ENCODE data around the gene EHBP1.
"Not testable (repeated sequence)": the region's sequence is repeated elsewhere in the genome, so short reads cannot be mapped to it uniquely, and the experiment has no call there.

The EHBP1 gene

GRCh38 chr2:62745891-62746481, 40.5 kb downstream of the EHBP1 start:
- H3K4me3 ChIP-seq (ENCODE audit: low read depth, low read length), result no peak overlapping the region
- H2BK12ac ChIP-seq (ENCODE audit: low read length), result no peak overlapping the region
- no peak overlapping the region for H4K91ac ChIP-seq (ENCODE audit: low read depth, low read length)
- no peak overlapping the region for H3K4me2 ChIP-seq (ENCODE audit: low read length)
- H4K12ac ChIP-seq (ENCODE audit: low read depth, low read length), result no peak overlapping the region
- H3K27me3 ChIP-seq (ENCODE audit: insufficient read depth, low read length), result no peaks in the 10 kb centered on the region
- H3K79me2 ChIP-seq (ENCODE audit: control insufficient read depth, insufficient read depth, low read length, poor library complexity), result no peaks in the 10 kb centered on the region
- no peak overlapping the region for H3K23ac ChIP-seq (ENCODE audit: low read length)
- H3K14ac ChIP-seq (ENCODE audit: low read length), result no peak overlapping the region
- peak overlapping the region; percentile 21 for H3K4ac ChIP-seq (ENCODE audit: low read depth, low read length)
- no peak overlapping the region for H3K9ac ChIP-seq (ENCODE audit: low read length)
- H2AFZ ChIP-seq (ENCODE audit: insufficient read depth, low read length, poor library complexity), result no peak overlapping the region
- no peak overlapping the region for H2BK120ac ChIP-seq (ENCODE audit: insufficient read depth, low read length, poor library complexity)
- no peak for DNase-seq
- H3K18ac ChIP-seq (ENCODE audit: low read length), result no peak overlapping the region
- no peak overlapping the region for H3K27ac ChIP-seq (ENCODE audit: low read depth, low read length)
- no peaks in the 10 kb centered on the region for H3K36me3 ChIP-seq (ENCODE audit: control insufficient read depth in 1 of 2, insufficient read depth in 2 of 2, low read length in 2 of 2)
- H2BK5ac ChIP-seq (ENCODE audit: low read depth, low read length, poor library complexity), result no peak overlapping the region
- H4K8ac ChIP-seq (ENCODE audit: low read depth, low read length), result no peak overlapping the region
- H3K9me3 ChIP-seq (ENCODE audit: insufficient read depth, low read depth, low read length), result no peaks in the 10 kb centered on the region
- H3K79me1 ChIP-seq (ENCODE audit: low read length), result peaks cover 1% of the 10 kb centered on the region
- WGBS (ENCODE audit: extremely low coverage, insufficient coverage, insufficient read length), result no CpG with 5 or more reads among the region's 5 CpGs
- no peak overlapping the region for H2AK5ac ChIP-seq (ENCODE audit: low read length)
- H3K4me1 ChIP-seq (ENCODE audit: control insufficient read depth in 1 of 2, insufficient read depth in 2 of 2, low read length in 2 of 2), result no peaks in the 10 kb centered on the region

- no peak overlapping the region for H2BK12ac ChIP-seq (ENCODE audit: low read length)
- H3K14ac ChIP-seq (ENCODE audit: low read length), result no peak overlapping the region
- H2BK120ac ChIP-seq (ENCODE audit: insufficient read depth, low read length, poor library complexity), result no peak overlapping the region
- no peak overlapping the region for H2AK5ac ChIP-seq (ENCODE audit: low read length)
- no peak overlapping the region for H3K9ac ChIP-seq (ENCODE audit: low read length)
- no peaks in the 10 kb centered on the region for H3K4me1 ChIP-seq (ENCODE audit: control insufficient read depth in 1 of 2, insufficient read depth in 2 of 2, low read length in 2 of 2)
- no peak overlapping the region for H3K23ac ChIP-seq (ENCODE audit: low read length)
- no peaks in the 10 kb centered on the region for H3K79me2 ChIP-seq (ENCODE audit: control insufficient read depth, insufficient read depth, low read length, poor library complexity)
- H4K91ac ChIP-seq (ENCODE audit: low read depth, low read length), result no peak overlapping the region
- no peak overlapping the region for H2AFZ ChIP-seq (ENCODE audit: insufficient read depth, low read length, poor library complexity)
- H3K18ac ChIP-seq (ENCODE audit: low read length), result no peak overlapping the region
- no peaks in the 10 kb centered on the region for H3K36me3 ChIP-seq (ENCODE audit: control insufficient read depth in 1 of 2, insufficient read depth in 2 of 2, low read length in 2 of 2)
- H3K4ac ChIP-seq (ENCODE audit: low read depth, low read length), result no peak overlapping the region
- H3K27ac ChIP-seq (ENCODE audit: low read depth, low read length), result no peak overlapping the region
- no peak overlapping the region for H2BK5ac ChIP-seq (ENCODE audit: low read depth, low read length, poor library complexity)
- peaks cover 1% of the 10 kb centered on the region for H3K79me1 ChIP-seq (ENCODE audit: low read length)
- H3K27me3 ChIP-seq (ENCODE audit: insufficient read depth, low read length), result no peaks in the 10 kb centered on the region
- H4K12ac ChIP-seq (ENCODE audit: low read depth, low read length), result no peak overlapping the region
- no peak overlapping the region for H3K4me2 ChIP-seq (ENCODE audit: low read length)
- no CpG with 5 or more reads among the region's 2 CpGs for WGBS (ENCODE audit: extremely low coverage, insufficient coverage, insufficient read length)
- DNase-seq, result no peak
- no peak overlapping the region for H3K4me3 ChIP-seq (ENCODE audit: low read depth, low read length)
- H3K9me3 ChIP-seq (ENCODE audit: insufficient read depth, low read depth, low read length), result no peaks in the 10 kb centered on the region
- H4K8ac ChIP-seq (ENCODE audit: low read depth, low read length), result no peak overlapping the region
Measured at GRCh38 chr2:62747169-62747568, 41.7 kb downstream of the EHBP1 start.

GRCh38 chr2:62747876-62748275, 42.4 kb downstream of the EHBP1 start:
- no peak overlapping the region for H3K14ac ChIP-seq (ENCODE audit: low read length)
- no peaks in the 10 kb centered on the region for H3K36me3 ChIP-seq (ENCODE audit: control insufficient read depth in 1 of 2, insufficient read depth in 2 of 2, low read length in 2 of 2)
- no peak overlapping the region for H2AFZ ChIP-seq (ENCODE audit: insufficient read depth, low read length, poor library complexity)
- H4K91ac ChIP-seq (ENCODE audit: low read depth, low read length), result no peak overlapping the region
- no peak for DNase-seq
- H3K23ac ChIP-seq (ENCODE audit: low read length), result no peak overlapping the region
- H3K79me2 ChIP-seq (ENCODE audit: control insufficient read depth, insufficient read depth, low read length, poor library complexity), result no peaks in the 10 kb centered on the region
- H3K9me3 ChIP-seq (ENCODE audit: insufficient read depth, low read depth, low read length), result no peaks in the 10 kb centered on the region
- H2BK5ac ChIP-seq (ENCODE audit: low read depth, low read length, poor library complexity), result no peak overlapping the region
- peaks cover 1% of the 10 kb centered on the region for H3K79me1 ChIP-seq (ENCODE audit: low read length)
- H2BK12ac ChIP-seq (ENCODE audit: low read length), result no peak overlapping the region
- no peak overlapping the region for H3K18ac ChIP-seq (ENCODE audit: low read length)
- H3K27ac ChIP-seq (ENCODE audit: low read depth, low read length), result no peak overlapping the region
- no peak overlapping the region for H4K12ac ChIP-seq (ENCODE audit: low read depth, low read length)
- H3K4ac ChIP-seq (ENCODE audit: low read depth, low read length), result no peak overlapping the region
- H2AK5ac ChIP-seq (ENCODE audit: low read length), result no peak overlapping the region
- no peak overlapping the region for H3K9ac ChIP-seq (ENCODE audit: low read length)
- H4K8ac ChIP-seq (ENCODE audit: low read depth, low read length), result no peak overlapping the region
- no peaks in the 10 kb centered on the region for H3K4me1 ChIP-seq (ENCODE audit: control insufficient read depth in 1 of 2, insufficient read depth in 2 of 2, low read length in 2 of 2)
- no CpG with 5 or more reads among the region's 4 CpGs for WGBS (ENCODE audit: extremely low coverage, insufficient coverage, insufficient read length)
- H3K27me3 ChIP-seq (ENCODE audit: insufficient read depth, low read length), result no peaks in the 10 kb centered on the region
- no peak overlapping the region for H2BK120ac ChIP-seq (ENCODE audit: insufficient read depth, low read length, poor library complexity)
- H3K4me3 ChIP-seq (ENCODE audit: low read depth, low read length), result no peak overlapping the region
- no peak overlapping the region for H3K4me2 ChIP-seq (ENCODE audit: low read length)

GRCh38 chr2:62749111-62749510, 43.6 kb downstream of the EHBP1 start:
- H3K4ac ChIP-seq (ENCODE audit: low read depth, low read length); H4K12ac ChIP-seq (ENCODE audit: low read depth, low read length); H3K27me3 ChIP-seq (ENCODE audit: insufficient read depth, low read length); H3K79me2 ChIP-seq (ENCODE audit: control insufficient read depth, insufficient read depth, low read length, poor library complexity); DNase-seq; H3K18ac ChIP-seq (ENCODE audit: low read length); H2BK12ac ChIP-seq (ENCODE audit: low read length); H3K9me3 ChIP-seq (ENCODE audit: insufficient read depth, low read depth, low read length); H3K9ac ChIP-seq (ENCODE audit: low read length); H4K8ac ChIP-seq (ENCODE audit: low read depth, low read length); H2BK5ac ChIP-seq (ENCODE audit: low read depth, low read length, poor library complexity); H2BK120ac ChIP-seq (ENCODE audit: insufficient read depth, low read length, poor library complexity); H2AK5ac ChIP-seq (ENCODE audit: low read length); H3K4me2 ChIP-seq (ENCODE audit: low read length); H3K4me1 ChIP-seq (ENCODE audit: control insufficient read depth in 1 of 2, insufficient read depth in 2 of 2, low read length in 2 of 2); H2AFZ ChIP-seq (ENCODE audit: insufficient read depth, low read length, poor library complexity); H3K4me3 ChIP-seq (ENCODE audit: low read depth, low read length); H3K27ac ChIP-seq (ENCODE audit: low read depth, low read length); H3K36me3 ChIP-seq (ENCODE audit: control insufficient read depth in 1 of 2, insufficient read depth in 2 of 2, low read length in 2 of 2); H3K14ac ChIP-seq (ENCODE audit: low read length); H3K23ac ChIP-seq (ENCODE audit: low read length); H4K91ac ChIP-seq (ENCODE audit: low read depth, low read length); H3K79me1 ChIP-seq (ENCODE audit: low read length): not testable (repeated sequence)
- WGBS (ENCODE audit: extremely low coverage, insufficient coverage, insufficient read length), result no CpG with 5 or more reads among the region's 1 CpG
